NCI-H146 treated with DMSO at 0.1 percent for 48 hours (cell line): ENCODE measurements around the gene CRB2.
A peak's percentile ranks its signal among the peaks of the same experiment; 100 is the strongest.
"Not testable (repeated sequence)": the region's sequence is repeated elsewhere in the genome, so short reads cannot be mapped to it uniquely, and the experiment has no call there.

Source experiments
- DNase-seq: peaks from one replicate; lab custom pipeline; 2025; ENCODE audit not compliant: unreplicated experiment; lab: John Stamatoyannopoulos, UW

CRB2 gene

GRCh38 chr9:123378956-123379660, 23.1 kb downstream of the CRB2 start:
- DNase-seq: no peak

DNA sequence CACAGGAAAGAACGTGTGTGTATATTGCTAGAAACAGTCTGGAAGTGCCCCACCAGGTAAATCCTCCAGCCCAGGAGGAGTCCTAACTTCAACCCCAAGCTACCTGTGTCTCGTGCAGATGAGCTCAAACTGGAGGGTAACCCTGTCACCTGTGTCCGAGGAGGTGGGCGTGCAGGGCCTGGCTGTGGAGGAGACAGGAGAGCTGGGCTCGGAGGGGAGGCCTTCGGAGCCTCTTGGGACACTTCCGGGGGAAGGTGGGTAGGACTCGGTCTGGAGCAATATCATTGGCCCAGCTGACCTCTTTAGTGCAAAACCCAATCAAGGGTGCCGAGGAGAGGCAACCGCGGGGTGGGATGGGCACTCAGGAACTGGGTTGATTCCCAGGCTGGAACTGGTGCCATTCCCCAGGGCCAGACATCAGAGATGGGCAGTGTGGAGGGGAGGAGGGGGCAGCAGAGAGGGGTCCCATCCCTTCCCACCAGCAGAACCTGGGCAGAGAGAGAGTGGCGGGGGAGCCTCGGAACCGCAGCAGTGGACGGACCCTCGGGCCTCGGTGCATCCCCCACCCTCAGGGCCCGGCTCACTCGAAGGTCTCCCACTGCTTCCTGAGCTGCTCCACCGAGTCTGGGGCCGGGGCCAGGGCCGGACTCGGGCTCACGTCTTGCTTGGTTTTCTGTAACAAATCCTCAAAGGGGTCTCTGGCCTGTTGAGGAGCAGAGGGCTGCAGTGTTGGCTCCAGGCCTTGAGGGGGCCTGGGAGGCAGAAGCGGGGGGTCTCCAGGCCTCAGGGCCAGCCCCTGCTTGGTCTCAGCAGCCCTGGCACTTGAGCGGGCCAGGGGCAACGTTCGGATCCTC, 25.1 kb downstream of the CRB2 start:
- no peak for DNase-seq

GRCh38 chr9:123382653-123383511, 26.9 kb downstream of the CRB2 start:
- no peak for DNase-seq

GRCh38 chr9:123383512-123384170, 27.6 kb downstream of the CRB2 start:
- no peak for DNase-seq

GRCh38 chr9:123387686-123388085, 31.7 kb downstream of the CRB2 start:
- no peak for DNase-seq

GRCh38 chr9:123389070-123389469, 33.1 kb downstream of the CRB2 start:
- DNase-seq: no peak

DNA sequence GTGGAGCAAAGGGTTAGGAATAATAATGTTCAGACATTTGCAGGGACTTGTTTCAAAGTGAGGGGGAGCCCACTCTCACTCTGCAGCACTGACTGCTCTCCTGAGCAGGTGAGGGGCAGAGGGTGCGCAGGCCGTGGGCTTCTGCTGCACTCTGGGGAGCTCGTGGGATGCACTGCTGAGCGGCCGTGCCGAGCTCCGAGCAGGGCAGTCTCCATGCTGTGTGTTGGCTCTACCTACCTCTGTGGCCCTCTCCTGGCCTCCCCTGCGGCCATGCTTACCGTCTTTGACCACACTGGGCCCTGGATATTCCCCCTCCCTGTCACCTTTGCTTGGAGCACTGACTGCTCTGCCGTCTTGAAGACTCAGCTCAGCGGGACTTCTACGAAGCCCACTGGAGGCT, 33.7 kb downstream of the CRB2 start:
- DNase-seq: no peak

DNA sequence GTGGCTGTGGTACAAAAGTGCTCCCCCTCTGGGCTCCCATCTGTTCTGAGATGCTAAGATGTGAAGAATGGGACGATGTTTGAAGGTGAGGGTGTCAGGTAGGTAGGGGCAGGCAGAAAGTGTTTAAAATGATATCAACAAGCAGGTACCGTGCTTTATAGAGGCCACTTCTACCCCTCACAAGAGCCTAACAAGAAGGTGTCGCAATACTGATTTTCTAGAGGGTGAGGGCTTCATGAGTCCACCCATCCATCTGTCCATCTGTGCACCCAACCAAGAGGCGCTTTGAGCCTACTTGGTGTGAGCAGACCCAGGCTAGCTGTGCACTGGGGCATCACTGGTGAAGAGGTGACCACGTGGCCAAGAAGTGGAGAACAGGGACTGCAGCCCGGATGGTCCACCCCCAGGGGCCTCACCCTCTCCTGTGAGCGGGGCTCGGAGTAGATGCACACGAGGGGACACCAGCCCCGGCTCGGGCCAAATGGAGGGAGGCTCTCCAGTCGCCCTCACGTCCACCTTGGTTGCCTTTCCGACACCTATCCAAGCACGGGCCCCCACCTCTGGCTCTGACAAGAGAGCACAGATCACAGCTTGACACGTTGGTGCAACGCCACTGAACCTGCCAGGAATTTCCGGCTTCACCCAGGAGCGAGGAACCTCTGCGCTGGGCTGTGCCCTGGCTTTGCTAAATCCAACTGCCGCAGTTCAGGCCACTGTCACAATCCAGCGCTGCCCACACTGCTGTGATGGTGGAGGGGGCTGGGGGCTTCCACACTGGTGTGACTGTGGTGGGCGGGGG, 34.5 kb downstream of the CRB2 start:
- DNase-seq: no peak

DNA sequence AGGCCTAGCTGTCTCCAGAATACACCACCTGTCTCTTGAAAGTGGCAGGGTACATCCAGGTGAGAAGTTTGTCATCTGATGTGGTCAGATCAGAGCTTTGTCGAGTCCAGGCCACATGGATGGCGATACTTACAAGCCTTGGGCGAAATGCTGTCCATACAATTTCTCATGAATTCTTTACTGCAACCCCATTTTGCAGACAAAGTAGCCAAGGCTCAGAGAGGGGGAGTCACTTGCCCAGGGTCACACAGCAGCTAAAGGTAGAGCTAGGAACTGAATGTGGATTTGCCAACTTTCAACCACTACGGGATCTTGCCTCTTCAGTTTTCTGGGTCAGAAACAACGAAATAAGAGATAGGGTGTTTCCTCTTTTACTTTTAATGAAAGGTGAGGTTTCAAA, 35.2 kb downstream of the CRB2 start:
- DNase-seq: no peak

DNA sequence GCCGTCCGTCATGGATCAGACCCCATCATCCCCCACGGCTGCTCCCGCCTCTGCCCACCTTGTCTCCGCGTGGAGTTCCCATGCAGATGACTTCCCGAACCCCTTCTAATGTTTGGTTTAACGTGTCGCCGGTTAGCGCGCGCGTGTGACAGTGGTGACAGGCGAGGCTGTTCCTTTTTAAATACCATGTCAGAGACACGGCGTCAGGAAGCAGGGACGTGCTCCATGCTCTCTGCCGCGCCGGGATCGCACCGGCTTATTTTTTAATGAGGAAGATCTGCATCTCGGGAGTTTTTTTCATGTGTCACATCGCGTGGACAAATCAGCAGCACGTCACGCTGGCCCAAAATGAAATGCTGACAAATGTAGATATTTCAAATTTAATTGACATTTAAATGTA, 35.9 kb downstream of the CRB2 start:
- DNase-seq: no peak

GRCh38 chr9:123392802-123393201, 36.8 kb downstream of the CRB2 start:
- DNase-seq: no peak

DNA sequence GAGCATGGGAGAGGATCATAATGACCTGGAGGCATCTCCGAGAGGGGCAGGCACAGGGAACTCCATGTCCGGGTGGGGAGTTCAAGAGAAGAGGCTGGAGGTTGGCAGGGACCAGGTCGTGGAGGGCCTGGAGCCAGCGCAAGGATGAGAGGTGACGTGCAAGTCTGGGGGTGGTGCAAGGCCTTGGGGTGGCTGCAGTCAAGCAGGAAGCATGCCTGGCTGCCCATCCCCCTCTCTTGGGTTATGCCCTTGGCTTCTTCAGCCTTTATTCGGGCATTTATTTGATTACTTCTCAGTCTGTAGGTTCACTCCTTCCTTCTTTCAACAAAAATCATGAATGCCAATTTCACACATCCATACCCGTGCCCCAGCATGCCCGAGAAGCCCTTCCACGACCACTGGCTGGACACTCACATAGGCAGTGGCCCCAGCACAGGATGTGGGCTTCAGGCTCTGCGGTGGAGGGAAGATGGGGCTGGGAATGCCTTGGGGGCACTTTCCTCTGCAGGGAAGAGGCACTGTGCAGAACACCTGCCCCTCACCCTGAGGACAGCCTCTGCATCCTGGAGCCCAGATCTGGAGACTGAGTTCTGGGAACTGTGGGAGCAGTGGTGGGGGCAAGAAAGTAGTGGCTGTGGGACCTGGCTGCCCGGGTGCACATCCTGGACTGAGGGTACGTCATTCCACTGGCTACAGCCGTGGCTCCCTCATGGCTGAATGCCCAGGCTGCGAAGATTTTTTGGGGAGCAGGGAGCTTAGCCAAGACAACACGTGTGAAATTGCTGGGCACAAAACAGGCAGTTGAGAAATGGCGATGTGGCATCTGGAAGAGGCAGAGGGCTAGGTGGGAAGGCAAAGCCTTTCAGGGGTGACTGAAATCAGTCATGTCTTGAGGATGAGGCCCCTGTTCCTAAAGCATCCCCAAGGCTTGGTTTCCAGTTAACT, 38.6 kb downstream of the CRB2 start:
- no peak for DNase-seq

- DNase-seq: peak; percentile 75
Observed at GRCh38 chr9:123395276-123395688, 39.3 kb downstream of the CRB2 start.

GRCh38 chr9:123395689-123396511, 39.9 kb downstream of the CRB2 start:
- no peak for DNase-seq

GRCh38 chr9:123397975-123398374, 42.0 kb downstream of the CRB2 start:
- no peak for DNase-seq

GRCh38 chr9:123398938-123399337, 42.9 kb downstream of the CRB2 start:
- DNase-seq: not testable (repeated sequence)

DNA sequence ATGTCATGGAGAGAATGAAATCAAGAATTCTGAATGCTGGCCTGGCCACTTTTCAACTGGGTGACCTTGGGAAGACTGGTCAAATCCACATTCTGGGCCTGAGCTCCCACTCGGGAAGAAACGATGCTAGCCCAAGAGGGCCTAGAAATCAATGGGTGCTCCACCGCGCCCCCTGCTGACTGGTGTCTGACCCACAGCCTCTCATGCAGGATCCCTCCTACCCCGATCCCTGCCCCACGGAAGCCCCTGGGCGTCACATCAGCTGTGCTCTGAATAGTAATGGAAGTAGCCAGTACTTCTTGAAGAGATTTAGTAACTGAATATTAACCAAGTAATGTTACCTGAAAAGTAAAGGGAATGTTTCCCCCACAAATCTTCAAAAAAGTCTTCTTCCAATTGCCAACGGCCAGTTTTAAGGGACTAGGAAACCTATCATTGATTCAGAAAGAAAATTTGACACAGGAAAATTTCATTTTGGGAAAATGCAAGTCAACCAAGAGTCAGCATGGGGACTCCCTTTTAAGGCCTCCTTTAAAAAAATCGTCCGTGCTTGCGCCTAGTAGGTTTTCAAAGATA, 43.9 kb downstream of the CRB2 start:
- DNase-seq: no peak
